HG03457 (cell line): ENCODE results near the gene P4HTM.

Source experiments
- ATAC-seq: cut with Tn5 transposase; IDR thresholded peaks from one replicate; pipeline ENCODE4 v1.9.1; 2021; ENCODE audit warnings: moderate number of reproducible peaks; ENCODE audit not compliant: unreplicated experiment

The P4HTM gene

GRCh38 chr3:48989796-48990635 is at the start of gene P4HTM:
Gene P4HTM, plus strand, starts transcription at chr3:48990241. Its CDS starts 16 bp downstream, at chr3:48990257.
- ATAC-seq, result peak; percentile 41

- no peak for ATAC-seq
These were observed 44.6 kb upstream of the P4HTM start for GRCh38 chr3:48945432-48945831.

- ATAC-seq, result no peak
These were observed 44.0 kb upstream of the P4HTM start for GRCh38 chr3:48945891-48946549.

GRCh38 chr3:48949376-48949717 is 40.7 kb upstream of the P4HTM start:
- ATAC-seq, result no peak

GRCh38 chr3:48950051-48950450 is 40.0 kb upstream of the P4HTM start:
- ATAC-seq, result no peak

- ATAC-seq, result no peak
These were observed 38.3 kb upstream of the P4HTM start for GRCh38 chr3:48951764-48952163.

GRCh38 chr3:48952510-48953118 is 37.4 kb upstream of the P4HTM start:
- no peak for ATAC-seq

- ATAC-seq, result no peak
These were observed 32.9 kb upstream of the P4HTM start for GRCh38 chr3:48957006-48957705.

GRCh38 chr3:48960841-48961413 is 29.1 kb upstream of the P4HTM start:
- no peak for ATAC-seq

- no peak for ATAC-seq
These were observed 27.7 kb upstream of the P4HTM start for GRCh38 chr3:48962340-48962739.

GRCh38 chr3:48962939-48963338 is 27.1 kb upstream of the P4HTM start:
- no peak for ATAC-seq

- ATAC-seq, result no peak
These were observed 26.4 kb upstream of the P4HTM start for GRCh38 chr3:48963591-48963990.

GRCh38 chr3:48966367-48966766 is 23.7 kb upstream of the P4HTM start:
- no peak for ATAC-seq

GRCh38 chr3:48966876-48967361 is 23.1 kb upstream of the P4HTM start:
- no peak for ATAC-seq

- ATAC-seq, result no peak
These were observed 19.5 kb upstream of the P4HTM start for GRCh38 chr3:48970586-48970985.

- no peak for ATAC-seq
These were observed 15.8 kb upstream of the P4HTM start for GRCh38 chr3:48974076-48974864.

GRCh38 chr3:48979451-48979850 is 10.6 kb upstream of the P4HTM start:
- ATAC-seq, result no peak

GRCh38 chr3:48980295-48980694 is 9.7 kb upstream of the P4HTM start:
- ATAC-seq, result no peak

- no peak for ATAC-seq
These were observed 8.0 kb upstream of the P4HTM start for GRCh38 chr3:48982016-48982415.

GRCh38 chr3:48982686-48983085 is 7.4 kb upstream of the P4HTM start:
- no peak for ATAC-seq
